ENCODE data around the gene PPP2R2C. TPM values are rescaled to one million over a fixed set of nuclear protein-coding genes. Genes with fewer than 3 reads are reported as not detected.

PPP2R2C gene
- total RNA-seq: 0.13 TPM

DNA sequence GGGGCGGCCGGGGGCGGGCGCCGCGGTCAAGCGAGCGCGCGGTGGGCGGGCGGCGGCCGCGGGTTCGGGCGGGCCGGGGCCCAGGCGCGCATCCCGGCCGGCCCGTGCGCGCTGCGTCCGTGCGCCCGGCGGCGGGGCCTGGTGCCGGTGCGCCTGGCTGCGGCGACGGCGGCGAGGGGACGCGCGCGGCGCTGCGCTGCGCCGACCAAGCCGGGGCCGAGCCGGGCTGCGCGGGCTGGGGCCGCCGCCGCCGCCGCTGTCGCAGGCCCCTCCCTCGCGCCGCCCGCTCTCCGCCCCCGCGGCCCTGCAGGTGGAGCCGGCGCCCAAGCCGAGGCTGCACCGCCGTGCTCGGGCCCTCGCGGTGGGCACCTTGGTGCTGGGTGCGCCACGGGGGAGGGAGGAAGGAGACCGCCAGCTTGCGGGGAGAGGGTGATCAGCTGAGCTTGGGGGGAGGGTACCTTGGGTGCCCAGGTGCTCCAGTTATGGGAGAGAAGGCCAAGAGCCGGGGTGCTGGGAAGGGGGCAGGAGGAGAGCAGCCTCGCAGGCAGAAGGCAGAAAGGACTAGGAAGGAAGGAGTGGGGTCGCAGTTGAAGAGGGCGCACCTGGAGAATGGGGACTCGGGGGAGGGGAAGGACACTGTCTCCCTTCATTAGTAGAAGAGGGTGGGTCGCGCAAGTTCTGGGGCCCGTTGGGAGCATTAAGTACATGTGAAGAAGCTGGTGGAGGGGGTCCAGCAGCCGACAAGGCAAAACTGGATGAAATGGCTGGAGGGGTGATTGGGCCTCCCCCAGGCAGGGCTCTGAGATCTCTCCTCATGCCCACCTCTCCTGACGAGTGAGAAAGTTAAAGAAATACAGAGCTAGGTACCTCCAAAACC is at the start of gene PPP2R2C:
Gene PPP2R2C (minus strand): TSS at position 228 of the 877 bp plus-strand sequence. CDS start 385 bp downstream, outside the sequence.
- DNase-seq (ENCODE audit: low spot score): peak; percentile 37
- ATAC-seq: peak; percentile 55

DNA sequence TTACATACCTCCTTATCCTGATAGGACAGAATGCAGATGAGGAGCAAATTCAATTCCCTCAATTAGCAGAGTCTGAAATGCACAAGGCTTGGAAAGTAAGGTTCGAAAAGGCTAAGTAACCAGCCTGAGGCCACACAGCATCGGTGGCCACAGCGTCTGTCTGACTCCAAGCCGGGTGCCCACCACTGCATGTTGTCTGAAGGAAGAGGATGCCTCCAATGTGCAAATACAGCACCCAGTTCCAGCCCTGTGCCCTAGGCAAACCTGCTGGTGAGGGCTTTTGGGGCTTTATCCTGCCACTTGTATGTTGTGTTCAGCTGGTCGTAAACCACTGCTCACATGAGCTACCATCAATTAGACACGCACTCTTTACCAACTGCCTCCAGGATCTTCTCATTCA is 48.6 kb upstream of the PPP2R2C start:
- no peak for ATAC-seq
- no peak for DNase-seq (ENCODE audit: low spot score)

DNA sequence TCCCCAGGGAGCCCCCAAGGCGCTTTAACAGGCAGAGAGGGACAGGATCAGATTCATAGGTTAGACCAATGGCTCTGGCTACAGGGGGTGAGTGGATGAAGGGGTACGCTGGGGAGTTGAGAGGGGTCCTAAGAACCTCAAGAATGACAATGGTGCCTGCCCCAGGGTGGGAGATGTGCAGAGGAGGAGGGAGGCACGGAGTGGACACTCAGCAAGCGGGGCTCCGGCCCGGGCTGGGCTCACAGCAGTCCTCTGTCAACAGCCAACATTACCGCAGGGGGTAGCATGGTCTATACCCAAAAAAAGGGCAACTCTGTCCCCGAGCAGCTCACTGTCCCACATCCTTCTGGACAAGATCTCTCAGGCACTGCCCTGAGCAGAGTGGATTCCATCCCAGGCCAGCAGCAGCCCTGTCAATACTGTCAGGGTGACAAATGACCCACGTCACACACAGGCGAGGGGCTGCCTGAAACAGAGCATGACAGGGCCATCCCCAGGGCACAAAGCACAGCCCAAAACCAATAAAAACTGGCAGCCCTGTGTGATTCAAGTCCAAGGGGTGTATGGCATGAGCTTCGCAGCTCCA is 47.7 kb upstream of the PPP2R2C start:
- DNase-seq (ENCODE audit: low spot score): no peak
- ATAC-seq: no peak

- DNase-seq (ENCODE audit: low spot score) (no peak), ATAC-seq (no peak)
Measured at GRCh38 chr4:6517171-6517570, 44.8 kb upstream of the PPP2R2C start.

- ATAC-seq: no peak
- DNase-seq (ENCODE audit: low spot score): no peak
Measured at GRCh38 chr4:6516762-6517161, 44.3 kb upstream of the PPP2R2C start.

- ATAC-seq (no peak), DNase-seq (ENCODE audit: low spot score) (no peak)
Measured at GRCh38 chr4:6516281-6516680, 43.9 kb upstream of the PPP2R2C start.

DNA sequence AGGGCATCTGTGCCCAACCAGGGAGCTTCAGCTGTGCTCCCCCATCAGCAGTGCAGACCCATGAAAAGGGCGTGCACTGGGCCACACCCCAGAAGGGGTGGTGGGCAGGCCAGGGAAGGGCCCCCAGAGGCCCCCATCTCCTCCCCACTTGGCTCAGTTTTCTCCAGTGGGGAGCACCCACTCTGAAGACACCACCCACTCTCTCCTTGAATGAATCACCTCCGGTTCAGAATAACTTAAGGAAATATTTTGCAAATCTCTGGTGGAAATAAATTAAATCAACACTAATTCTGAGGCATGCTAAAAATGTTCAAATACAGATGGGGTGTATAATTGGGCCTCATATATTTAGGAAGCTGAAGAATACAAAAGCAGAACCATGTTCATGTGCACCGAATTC is 41.3 kb upstream of the PPP2R2C start:
- DNase-seq (ENCODE audit: low spot score) (no peak), ATAC-seq (no peak)

- DNase-seq (ENCODE audit: low spot score): no peak
Measured at GRCh38 chr4:6509587-6509986, 37.2 kb upstream of the PPP2R2C start.

DNA sequence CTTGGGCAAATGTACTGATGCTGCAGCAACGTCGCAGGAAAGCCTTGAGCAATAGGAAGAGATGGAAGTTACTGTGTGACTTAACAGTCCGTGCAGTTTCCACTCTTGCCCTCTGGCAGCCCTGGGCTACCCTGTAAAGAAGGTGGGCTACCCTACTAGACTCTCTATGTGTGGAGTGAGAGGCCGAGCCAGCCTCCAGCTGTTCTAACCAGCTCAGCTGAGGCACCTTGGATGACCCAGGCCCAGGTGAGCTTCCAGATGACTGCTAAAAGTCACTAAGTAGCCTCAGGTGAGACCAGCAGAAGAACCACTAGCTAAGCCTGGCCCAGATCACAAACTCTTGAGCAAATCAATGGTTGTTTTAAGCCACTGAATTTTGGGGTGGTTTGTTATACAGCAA is 34.9 kb upstream of the PPP2R2C start:
- DNase-seq (ENCODE audit: low spot score) (peak; percentile 15), ATAC-seq (no peak)

More at GRCh38 chr4:6509587-6509986, 37.2 kb upstream of the PPP2R2C start:
- no peak for ATAC-seq

- DNase-seq (ENCODE audit: low spot score) (peak; percentile 7), ATAC-seq (no peak)
Measured at GRCh38 chr4:6506616-6507140, 34.3 kb upstream of the PPP2R2C start.

DNA sequence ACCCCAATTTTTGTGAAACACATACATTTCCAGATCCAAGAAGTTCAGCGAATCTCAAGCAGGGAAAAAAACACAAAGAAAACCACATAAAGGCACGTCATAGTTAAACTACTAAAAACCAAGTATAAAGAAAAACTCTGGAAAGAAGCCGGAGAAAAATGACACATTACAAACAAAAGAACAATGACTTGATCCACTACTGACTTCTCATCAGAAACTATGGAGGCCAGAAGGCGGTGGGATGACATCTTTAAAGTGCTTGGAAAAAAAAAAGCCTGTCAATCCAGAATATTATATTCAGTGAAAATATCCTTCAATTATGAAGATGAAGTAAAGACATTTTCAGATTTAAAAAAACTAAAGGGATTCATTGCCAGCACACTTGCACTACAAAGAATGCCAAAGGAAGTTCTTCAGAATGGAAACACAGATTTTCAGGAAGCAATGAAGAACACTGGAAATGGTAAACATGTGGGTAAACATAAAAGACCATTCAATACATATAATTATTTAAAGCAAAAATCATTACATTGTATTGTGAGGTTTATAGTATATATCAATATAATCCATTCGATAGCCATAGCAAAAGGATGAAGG is 32.6 kb upstream of the PPP2R2C start:
- DNase-seq (ENCODE audit: low spot score) (no peak), ATAC-seq (no peak)

GRCh38 chr4:6502747-6503465 is 30.5 kb upstream of the PPP2R2C start:
- ATAC-seq (no peak), DNase-seq (ENCODE audit: low spot score) (peak; percentile 7)

DNA sequence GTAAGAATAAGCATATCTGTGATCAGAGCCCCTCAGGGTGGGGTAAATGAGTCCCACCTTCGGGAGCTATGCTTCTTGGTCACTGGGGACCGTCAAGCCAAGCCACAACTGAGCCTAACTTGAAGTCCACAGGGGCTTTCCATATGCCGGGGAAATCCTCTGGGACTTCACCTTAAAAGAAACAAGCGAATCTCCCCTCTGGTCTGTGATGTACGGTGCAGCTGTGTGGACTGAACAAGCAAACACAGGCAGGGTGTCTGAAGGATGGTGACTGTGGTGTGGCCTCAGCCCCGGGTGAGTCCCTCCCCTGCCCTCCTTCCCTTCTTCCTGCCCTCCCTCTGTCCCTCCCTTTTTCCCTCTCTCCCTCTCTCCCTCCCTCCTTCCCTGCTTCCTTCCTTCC is 29.7 kb upstream of the PPP2R2C start:
- no peak for DNase-seq (ENCODE audit: low spot score)
- ATAC-seq: no peak

GRCh38 chr4:6501171-6501570 is 28.8 kb upstream of the PPP2R2C start:
- no peak for ATAC-seq
- DNase-seq (ENCODE audit: low spot score): no peak

- DNase-seq (ENCODE audit: low spot score) (peak; percentile 28), ATAC-seq (no peak)
Measured at GRCh38 chr4:6500481-6501140, 28.2 kb upstream of the PPP2R2C start.

- ATAC-seq (no peak), DNase-seq (ENCODE audit: low spot score) (no peak)
Measured at GRCh38 chr4:6499238-6499600, 26.8 kb upstream of the PPP2R2C start.

GRCh38 chr4:6498511-6499237 is 26.3 kb upstream of the PPP2R2C start:
- peak; percentile 15 for DNase-seq (ENCODE audit: low spot score)
- ATAC-seq: no peak

DNA sequence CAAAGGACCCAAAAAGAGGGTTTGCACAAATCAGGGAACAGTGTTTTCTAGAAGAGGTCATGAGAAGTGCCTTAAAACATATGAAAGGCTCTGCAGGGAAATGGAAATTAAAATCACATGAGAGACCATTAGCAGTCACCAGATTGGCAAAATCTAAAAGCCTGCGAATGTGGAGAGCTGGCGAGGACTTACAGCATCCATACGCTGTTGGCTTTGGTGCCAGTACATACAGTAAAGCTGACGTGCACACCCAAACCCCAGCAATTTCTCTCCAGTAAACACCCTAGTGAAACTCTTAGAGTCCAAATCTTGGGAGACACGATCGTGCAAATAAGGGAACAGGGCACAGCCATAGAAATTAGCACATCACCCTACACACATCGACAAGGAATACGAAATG is 25.4 kb upstream of the PPP2R2C start:
- ATAC-seq (no peak), DNase-seq (ENCODE audit: low spot score) (no peak)

DNA sequence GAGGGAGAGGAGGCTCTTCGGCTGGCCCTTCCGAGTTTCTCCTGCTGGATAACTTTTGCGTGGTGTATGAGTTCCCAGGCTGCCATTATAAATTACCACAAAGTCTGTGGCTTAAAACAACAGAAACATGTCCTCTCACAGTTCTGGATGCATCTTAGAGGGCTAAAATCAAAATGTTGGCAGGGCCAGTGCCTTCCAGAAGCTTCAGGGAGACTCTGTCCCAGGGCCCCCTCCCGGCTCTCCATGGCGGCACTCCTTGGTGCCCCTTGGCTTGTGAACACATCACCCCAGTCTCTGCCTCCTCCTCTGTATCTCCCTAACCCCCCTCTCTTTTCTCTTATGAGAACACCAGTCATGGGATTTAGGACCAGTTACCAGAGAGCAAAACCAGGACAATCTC is 23.3 kb upstream of the PPP2R2C start:
- DNase-seq (ENCODE audit: low spot score): no peak
- ATAC-seq: no peak

DNA sequence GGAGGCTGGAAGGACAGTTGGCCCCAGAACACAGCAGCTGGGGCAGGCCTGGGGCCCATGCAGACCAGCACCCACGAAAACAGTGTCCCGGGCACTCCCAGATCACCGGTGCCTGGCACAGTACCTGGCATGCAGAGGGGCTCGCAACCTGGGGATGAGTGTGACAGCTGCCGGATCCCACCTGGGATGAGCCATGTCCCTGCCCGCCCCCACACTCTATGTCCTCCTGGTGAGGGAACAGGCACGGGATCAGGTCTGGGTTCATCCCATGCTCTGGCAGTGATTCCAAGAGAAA is 22.8 kb upstream of the PPP2R2C start:
- no peak for ATAC-seq
- DNase-seq (ENCODE audit: low spot score): no peak
